GM19238 (cell line): ENCODE measurements around the gene TMA16.
"Not testable (repeated sequence)": the region's sequence is repeated elsewhere in the genome, so short reads cannot be mapped to it uniquely, and the experiment has no call there.

Source experiments
- DNase-seq: peaks from one replicate; pipeline ENCODE4 v3.0.0; 2011; ENCODE audit warnings: low spot score; ENCODE audit not compliant: insufficient read length

Gene TMA16

DNA sequence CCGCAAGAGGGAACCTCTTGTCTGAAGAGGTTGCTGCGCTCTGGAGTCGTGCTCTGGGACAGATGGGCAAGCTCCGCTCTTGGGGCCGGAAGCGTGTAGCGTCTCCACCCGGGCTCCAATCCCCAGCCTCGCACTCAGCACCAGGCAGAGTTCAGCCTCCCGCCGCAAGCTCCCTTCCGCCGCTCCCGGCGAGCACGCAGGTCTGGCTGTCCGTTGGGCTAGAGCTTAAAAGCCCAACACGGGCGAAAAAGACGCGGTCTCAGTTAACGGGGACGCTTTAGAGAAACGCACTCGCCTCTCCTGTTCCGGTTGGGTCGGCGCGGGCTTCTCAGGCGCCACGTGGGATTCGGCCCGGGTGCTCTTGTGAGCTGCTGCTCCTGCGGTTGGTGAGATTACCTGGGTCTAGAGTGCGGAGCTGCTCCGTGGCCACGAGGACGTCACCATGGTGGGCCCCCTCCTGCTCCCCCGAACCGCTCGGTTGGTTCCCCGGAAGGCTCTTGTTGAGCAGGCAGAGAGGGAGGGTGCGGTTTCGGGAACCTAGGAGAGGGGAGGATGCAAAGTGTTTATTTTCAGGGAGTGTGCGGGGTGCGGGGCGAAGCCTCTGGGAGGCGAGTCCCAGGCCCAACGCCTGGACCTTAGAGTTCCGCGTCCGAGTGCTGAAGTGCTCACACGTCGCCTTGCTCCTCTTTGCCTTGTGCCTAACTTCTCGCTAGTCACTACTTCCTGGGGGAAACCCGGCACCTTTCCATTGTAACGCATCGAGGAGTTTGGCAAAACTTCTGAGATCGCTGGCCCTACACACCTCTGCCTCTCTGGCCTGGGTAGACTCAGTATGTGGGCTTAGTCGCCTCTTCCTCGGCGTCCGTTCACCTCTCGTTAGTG lies at the start of gene TMA16:
TSS of gene TMA16 (plus strand) at position 331 of the 882 bp plus-strand sequence. CDS start at position 443, 112 bp downstream.
- peak; percentile 67 for DNase-seq

GRCh38 chr4:163447023-163447422 lies 47.5 kb upstream of the TMA16 start:
- not testable (repeated sequence) for DNase-seq

DNA sequence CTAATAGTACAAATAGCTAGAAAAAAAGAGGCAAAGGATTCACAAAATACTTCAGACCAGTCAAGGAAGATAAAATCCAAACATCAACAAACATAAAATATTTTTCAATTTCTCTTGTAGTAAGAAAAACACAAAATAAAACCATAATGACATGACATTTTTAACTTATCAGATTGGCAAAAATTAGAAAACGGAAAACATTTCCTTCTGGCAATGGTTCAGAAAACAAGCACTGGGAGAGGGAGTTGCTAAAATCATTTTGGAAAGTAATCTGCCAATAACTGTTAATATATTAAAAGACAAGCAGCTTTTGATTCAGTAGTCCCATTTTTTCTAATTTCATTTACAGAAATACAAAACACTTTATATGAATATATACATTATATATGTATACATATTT lies 47.0 kb upstream of the TMA16 start:
- no peak for DNase-seq

DNA sequence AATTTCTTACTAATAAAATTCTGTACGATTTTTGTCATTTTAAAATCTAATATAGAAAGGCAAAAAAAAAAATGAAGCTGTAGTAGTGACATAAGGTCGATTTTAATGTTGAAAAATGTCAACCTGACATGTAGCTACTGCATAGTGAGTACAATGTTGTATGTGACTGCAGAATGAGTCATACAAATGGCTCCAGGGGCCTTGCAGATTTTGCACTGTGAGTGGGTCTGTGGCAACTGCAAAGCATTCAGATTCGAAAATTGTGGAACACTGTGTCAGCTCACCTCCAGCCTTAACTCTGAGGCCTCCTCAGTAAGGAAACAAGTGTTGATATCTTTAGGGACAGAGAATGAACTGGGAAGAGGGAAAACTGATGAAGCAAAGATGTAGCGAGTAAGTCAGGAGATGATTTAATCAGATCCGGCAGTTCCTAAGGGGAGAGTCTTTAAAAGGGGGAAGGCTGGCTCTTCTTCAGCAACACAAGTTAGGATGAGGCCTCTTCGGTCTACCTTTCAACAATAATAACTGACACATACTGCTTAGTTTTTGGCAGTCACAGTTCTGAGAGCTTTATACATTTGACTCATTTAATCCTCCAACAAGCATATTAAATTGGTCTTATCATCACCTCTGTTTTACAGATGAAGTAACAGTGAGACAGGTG lies 45.8 kb upstream of the TMA16 start:
- DNase-seq, result no peak

DNA sequence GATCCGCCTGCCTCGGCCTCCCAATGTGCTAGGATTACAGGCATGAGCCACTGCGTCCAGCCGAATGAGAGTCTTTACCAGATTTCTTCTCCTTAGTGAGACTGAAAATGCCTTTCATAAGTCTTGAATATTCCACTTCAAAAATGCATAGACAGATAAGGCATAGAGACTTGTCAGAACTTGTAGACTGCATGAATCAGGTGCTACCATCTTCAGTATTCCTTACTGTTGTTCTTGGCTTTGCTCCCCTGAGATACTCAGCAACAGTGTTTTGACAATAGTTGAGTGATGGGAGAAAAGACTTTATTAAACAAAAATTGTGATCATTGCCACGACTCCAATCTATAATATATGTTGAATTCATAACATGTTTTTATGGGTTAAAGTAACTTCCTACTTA lies 31.9 kb upstream of the TMA16 start:
- DNase-seq, result no peak

- no peak for DNase-seq
These were observed 27.3 kb upstream of the TMA16 start for GRCh38 chr4:163467082-163467770.

DNA sequence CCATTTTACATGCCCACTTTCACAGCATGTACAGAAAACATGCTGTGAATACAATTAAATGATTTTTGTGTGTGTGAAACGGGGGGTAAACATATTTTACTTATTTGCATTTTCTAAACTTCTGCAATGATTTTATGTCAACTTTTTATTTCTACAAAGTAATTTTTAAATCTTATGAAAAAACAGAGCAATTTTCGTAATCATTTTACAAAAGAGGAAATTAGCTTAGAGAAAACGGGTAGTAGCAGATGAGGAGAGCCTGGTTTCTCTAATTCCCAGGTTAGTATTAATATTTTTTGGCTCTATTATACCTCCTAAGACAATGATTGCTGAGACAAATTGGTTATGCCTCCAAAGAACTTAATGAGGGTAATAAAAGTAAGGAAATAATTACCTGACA lies 24.1 kb upstream of the TMA16 start:
- no peak for DNase-seq

DNA sequence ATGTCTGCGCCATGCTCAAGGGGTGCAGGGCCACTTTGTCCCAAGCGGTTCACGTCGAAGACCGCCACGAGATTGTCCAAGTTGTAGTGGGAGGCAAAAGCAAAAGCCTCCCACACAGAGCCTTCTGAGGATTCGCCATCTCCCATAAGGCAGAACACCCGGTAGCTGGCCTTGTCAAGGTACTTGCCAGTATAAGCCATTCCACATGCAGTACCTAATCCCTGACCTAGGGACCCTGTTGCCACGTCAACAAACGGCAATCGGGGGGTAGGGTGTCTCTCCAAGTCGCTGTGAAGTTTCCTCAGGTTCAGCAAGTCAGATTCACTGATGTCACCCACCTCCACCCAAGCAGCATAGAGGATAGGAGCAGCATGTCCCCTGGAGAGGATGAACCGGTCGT lies 21.4 kb upstream of the TMA16 start:
- DNase-seq, result no peak

DNA sequence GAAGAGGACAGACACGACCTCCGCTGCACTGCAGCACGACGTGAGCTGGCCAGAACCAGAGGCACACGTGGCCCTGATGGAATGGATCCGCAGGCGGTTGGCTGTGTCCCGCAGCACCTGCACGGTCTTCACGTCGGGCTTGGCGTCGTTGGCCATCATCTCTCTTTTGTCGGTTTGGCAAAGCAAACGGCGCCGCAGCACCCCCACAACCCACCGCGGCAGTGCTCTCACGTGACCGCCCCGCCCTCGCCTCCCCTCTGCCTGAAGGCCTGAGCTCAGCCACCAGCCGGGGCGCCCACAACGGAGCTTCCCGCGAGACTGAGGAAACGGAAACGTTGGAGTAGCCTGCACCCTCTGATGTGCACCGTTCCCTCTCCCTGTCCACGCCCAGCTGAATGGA lies 20.9 kb upstream of the TMA16 start, which contains the start of gene TKTL2:
TSS of gene TKTL2 (minus strand) at position 179 of the 400 bp plus-strand sequence. CDS start at position 159, 20 bp downstream.
- DNase-seq, result no peak

DNA sequence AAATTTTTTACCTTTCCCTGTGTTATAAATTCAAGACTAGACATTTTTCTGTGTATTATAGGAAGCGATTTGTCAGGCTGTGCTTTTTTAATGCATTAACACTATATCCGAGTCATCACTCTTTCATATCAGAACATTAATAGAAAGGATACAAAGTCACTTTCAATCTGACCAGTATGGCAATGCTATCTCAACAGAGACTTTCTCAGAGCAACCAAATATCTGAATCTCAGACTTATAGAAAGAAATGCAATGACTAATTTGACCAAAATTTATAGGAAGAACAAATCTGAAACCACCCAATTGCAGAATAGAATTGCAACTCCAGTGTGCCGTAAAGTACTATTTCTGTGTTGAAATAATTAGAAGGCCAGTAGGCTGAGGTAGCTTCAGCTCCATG lies 20.5 kb upstream of the TMA16 start:
- DNase-seq, result no peak

DNA sequence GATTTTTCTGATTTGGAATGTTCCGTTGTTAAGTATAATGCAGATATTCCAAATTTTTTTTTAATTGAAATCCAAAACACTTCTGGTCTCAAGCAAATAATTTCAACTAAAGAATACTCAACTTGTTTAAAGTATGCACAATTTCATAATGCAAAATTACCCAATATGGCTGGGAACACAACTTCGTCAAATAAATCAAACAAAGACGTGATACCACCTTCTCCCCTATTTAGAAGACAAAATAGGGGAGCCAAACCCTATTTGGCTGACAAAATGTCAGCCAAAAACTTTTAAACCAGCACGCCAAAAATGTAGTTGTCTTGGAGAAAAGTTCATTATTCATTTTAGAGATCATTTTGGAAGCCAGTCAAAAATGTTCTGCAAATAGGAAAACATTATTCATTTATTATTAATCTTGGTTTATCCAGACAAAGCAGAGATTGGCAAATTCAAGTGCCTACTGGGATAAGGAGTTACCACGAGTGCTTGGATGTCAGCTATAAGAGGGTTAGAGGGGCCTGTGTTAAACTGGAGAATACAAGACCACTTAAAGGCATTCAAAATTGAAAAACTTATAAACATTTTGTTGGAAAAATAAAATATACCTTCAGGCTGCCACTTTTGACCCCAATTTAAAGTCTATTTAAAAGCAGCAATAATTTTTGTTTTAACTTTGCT lies 17.6 kb upstream of the TMA16 start:
- no peak for DNase-seq

DNA sequence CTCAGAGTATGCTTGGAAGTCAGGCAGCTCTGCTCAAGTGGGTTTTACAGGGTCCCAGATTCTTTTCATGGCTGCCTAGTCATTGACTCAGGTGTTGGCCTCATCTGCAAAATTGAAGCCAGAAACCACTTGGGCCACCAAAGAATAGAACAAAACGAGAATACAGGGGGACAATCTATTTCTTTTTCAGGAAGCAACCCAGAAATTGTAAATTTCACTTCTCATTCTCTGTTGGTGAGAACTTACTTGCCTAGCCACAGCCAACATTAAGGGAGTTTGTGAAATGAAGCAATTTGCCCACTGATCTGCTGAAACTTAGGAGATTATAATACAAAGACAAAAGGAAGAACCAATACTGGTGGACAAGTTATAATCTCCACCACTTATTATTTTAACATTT lies 12.3 kb upstream of the TMA16 start:
- no peak for DNase-seq

DNA sequence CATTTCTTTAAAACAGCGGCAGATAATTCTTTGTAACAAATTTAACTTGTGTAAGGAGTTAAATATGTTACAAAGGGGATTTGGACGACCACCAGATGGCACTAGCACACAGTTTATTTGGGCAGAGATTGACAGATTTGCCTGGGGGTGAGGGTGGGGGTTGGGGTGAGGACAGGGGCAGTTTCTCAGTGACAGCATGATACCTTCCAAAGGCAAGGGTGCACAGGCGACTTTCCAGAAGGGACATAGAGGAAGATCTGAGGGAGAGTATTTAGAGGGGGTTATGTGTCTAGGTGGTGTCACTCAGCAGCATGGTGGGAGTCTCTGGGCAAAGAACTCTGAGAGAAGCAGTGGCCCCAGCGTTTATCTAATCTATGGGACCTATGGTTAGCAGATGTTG lies 9.6 kb upstream of the TMA16 start:
- DNase-seq, result no peak

DNA sequence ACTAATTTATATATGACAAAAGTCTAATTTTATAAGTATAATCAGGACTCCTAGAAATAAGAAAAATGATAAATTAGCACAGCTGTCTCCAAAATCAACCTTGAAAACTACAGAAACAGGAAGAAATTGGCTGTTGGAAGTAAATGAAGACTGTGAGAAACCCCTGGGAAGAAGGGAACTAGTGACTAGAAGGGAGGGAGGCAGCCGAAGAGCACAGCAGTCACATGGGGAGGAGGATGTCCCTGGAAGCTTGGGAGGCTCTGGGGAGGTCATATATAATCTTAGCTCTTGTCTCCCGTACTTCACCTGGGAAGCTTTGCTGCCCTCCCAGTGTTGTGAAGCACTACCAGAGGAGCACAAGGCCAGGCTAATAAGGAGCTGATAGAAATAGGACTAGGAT lies 8.9 kb upstream of the TMA16 start:
- DNase-seq, result no peak

- DNase-seq, result no peak
These were observed 8.2 kb upstream of the TMA16 start for GRCh38 chr4:163486321-163486720.

DNA sequence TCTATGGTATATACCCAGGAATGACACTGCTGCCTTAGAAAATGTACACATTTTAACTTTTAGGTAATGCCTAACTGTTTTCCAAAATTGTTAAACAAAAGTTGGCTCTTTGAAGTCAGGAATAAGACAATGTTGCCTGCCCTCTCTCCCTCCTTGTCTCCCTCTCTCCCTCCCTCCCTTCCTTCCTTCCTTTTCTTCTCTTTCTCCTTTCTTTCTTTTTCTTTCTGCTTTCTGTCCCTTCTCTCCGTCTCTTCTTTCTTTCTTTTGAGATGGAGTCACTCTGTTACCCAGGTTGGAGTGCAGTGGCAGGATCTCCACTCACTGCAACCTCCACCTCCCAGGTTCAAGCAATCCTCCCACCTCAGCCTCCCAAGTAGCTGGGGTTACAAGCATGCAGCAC lies 4.6 kb upstream of the TMA16 start:
- DNase-seq, result no peak

- no peak for DNase-seq
These were observed 1.5 kb upstream of the TMA16 start for GRCh38 chr4:163492951-163493504.

- no peak for DNase-seq
These were observed 689 bp upstream of the TMA16 start for GRCh38 chr4:163493643-163494359.

DNA sequence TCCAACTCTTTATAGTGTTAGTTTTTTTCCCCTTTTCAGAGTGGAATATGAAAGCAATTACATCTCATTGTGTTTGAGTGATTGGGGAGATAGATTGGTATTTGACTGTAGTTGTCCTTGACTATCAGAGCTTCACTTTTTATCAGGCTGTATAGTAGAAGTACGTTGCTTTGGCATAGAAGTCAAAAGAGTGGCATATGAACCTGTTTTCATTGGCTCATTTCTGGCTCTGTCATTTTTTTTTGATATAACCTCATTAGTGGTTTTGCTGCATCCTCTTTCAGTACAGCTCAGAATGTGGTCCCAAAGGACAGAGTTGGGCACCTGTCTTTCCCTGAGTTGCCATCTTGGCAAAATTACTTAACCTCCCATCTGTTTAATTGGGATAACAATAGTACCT lies 1.4 kb downstream of the TMA16 start:
- DNase-seq, result no peak

- no peak for DNase-seq
These were observed 6.1 kb downstream of the TMA16 start for GRCh38 chr4:163500586-163500985.

DNA sequence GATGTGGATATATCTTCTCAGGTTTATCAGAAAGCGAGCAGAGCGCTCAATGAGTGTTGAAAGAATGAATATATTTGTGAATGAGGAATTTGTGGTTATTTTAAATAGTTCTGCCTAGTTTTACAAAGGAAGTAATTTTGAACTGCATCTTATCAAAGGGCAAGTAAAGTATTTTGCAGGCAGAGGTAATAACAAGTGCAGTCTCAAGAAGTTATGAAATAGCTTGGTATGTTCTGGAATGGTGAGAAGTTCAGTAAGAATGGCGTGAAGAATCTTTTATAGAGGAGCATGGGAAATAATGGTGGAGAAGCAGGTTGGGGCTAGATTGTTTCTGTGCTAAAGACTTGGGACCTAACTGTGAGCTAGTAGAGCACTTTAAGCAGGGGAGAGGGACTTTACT lies 10.9 kb downstream of the TMA16 start:
- no peak for DNase-seq
